ENCODE data around the gene KITLG. TPM values are rescaled to one million over a fixed set of nuclear protein-coding genes. Genes with fewer than 3 reads are reported as not detected.

KITLG gene
- total and polyA plus RNA-seq, 4 donors: 0.39 to 3.0 (median 0.86) TPM

- Histone ChIP-seq H3K9me3 (ENCODE audit: control insufficient read depth in 4 of 4, low read length in 3 of 4) (no peaks in the 10 kb centered on the region), H3K4me3 (ENCODE audit: low read depth in 1 of 3, low read length in 3 of 3) (no peak overlapping the region), H3K4me1 (ENCODE audit: control insufficient read depth in 4 of 4, insufficient read depth in 4 of 4, low read length in 3 of 4) (no peaks in the 10 kb centered on the region), H3K27me3 (ENCODE audit: control insufficient read depth in 4 of 4, insufficient read depth in 4 of 4, low read length in 3 of 4) (no peaks in the 10 kb centered on the region), H3K27ac (ENCODE audit: low read depth in 1 of 2, low read length in 2 of 2) (no peak overlapping the region), H3K9ac (ENCODE audit: low read depth in 1 of 2, low read length in 2 of 2) (no peak overlapping the region), H3K36me3 (ENCODE audit: control insufficient read depth in 4 of 4, insufficient read depth in 3 of 4, low read depth in 1 of 4, low read length in 3 of 4) (no peaks in the 10 kb centered on the region)
- DNase-seq (ENCODE audit: low spot score): no peak
- TF ChIP-seq HNF4A (conservative IDR thresholded peaks at IDR 0.05) (no peak), SP1 (IDR thresholded peaks at IDR 0.05) (no peak), FOXA2 (IDR thresholded peaks at IDR 0.05) (no peak), YY1 (IDR thresholded peaks at IDR 0.05) (no peak), MAX (IDR thresholded peaks at IDR 0.05) (no peak), CTCF (IDR thresholded peaks at IDR 0.05; ENCODE audit: low read depth, low read length, missing input control) (no peak), TAF1 (conservative IDR thresholded peaks at IDR 0.05) (no peak), JUND (IDR thresholded peaks at IDR 0.05) (no peak), ATF3 (IDR thresholded peaks at IDR 0.05) (no peak), RXRA (IDR thresholded peaks at IDR 0.05) (no peak), EGR1 (IDR thresholded peaks at IDR 0.05; ENCODE audit: low read depth in 2 of 2) (no peak), GABPA (IDR thresholded peaks at IDR 0.05 in 1 of 2, conservative IDR thresholded peaks at IDR 0.05 in 1 of 2) (no peak), REST (IDR thresholded peaks at IDR 0.05) (no peak), HNF4G (IDR thresholded peaks at IDR 0.05) (no peak), FOXA1 (IDR thresholded peaks at IDR 0.05) (no peak), RAD21 (IDR thresholded peaks at IDR 0.05) (no peak), ZBTB33 (IDR thresholded peaks at IDR 0.05) (no peak)
- WGBS: 31% methylated on average over 2 of the region's 2 CpGs
These were observed 20.5 kb downstream of the KITLG start for GRCh38 chr12:88559772-88560171.

GRCh38 chr12:88559199-88559598 lies 21.1 kb downstream of the KITLG start:
- Histone ChIP-seq H3K9me3 (ENCODE audit: control insufficient read depth in 4 of 4, low read length in 3 of 4) (no peaks in the 10 kb centered on the region), H3K9ac (ENCODE audit: low read depth in 1 of 2, low read length in 2 of 2) (no peak overlapping the region), H3K4me3 (ENCODE audit: low read depth in 1 of 3, low read length in 3 of 3) (no peak overlapping the region), H3K4me1 (ENCODE audit: control insufficient read depth in 4 of 4, insufficient read depth in 4 of 4, low read length in 3 of 4) (no peaks in the 10 kb centered on the region), H3K27ac (ENCODE audit: low read depth in 1 of 2, low read length in 2 of 2) (no peak overlapping the region), H3K27me3 (ENCODE audit: control insufficient read depth in 4 of 4, insufficient read depth in 4 of 4, low read length in 3 of 4) (no peaks in the 10 kb centered on the region), H3K36me3 (ENCODE audit: control insufficient read depth in 4 of 4, insufficient read depth in 3 of 4, low read depth in 1 of 4, low read length in 3 of 4) (no peaks in the 10 kb centered on the region)
- 89% methylated on average over 7 of the region's 7 CpGs for WGBS
- no peak for DNase-seq (ENCODE audit: low spot score)
- TF ChIP-seq TAF1 (conservative IDR thresholded peaks at IDR 0.05) (no peak), HNF4G (IDR thresholded peaks at IDR 0.05) (no peak), MAX (IDR thresholded peaks at IDR 0.05) (no peak), HNF4A (conservative IDR thresholded peaks at IDR 0.05) (no peak), ATF3 (IDR thresholded peaks at IDR 0.05) (no peak), FOXA1 (IDR thresholded peaks at IDR 0.05) (no peak), JUND (IDR thresholded peaks at IDR 0.05) (no peak), REST (IDR thresholded peaks at IDR 0.05) (no peak), YY1 (IDR thresholded peaks at IDR 0.05) (no peak), EGR1 (IDR thresholded peaks at IDR 0.05; ENCODE audit: low read depth in 2 of 2) (no peak), FOXA2 (IDR thresholded peaks at IDR 0.05) (no peak), RAD21 (IDR thresholded peaks at IDR 0.05) (no peak)
